Measurements from ENCODE around the gene PLXNB1.
"Not testable (repeated sequence)": the region's sequence is repeated elsewhere in the genome, so short reads cannot be mapped to it uniquely, and the experiment has no call there.

Gene PLXNB1

GRCh38 chr3:48403533-48404439, 26.1 kb downstream of the PLXNB1 start:
- DNase-seq: no peak

GRCh38 chr3:48402907-48403306, 27.0 kb downstream of the PLXNB1 start:
- no peak for DNase-seq

- DNase-seq: no peak
These were observed 27.6 kb downstream of the PLXNB1 start for GRCh38 chr3:48402281-48402732.

GRCh38 chr3:48401434-48401901, 28.4 kb downstream of the PLXNB1 start:
- not testable (repeated sequence) for DNase-seq

- peak; percentile 18 for DNase-seq
These were observed 29.0 kb downstream of the PLXNB1 start for GRCh38 chr3:48400824-48401433.

- no peak for DNase-seq
These were observed 30.3 kb downstream of the PLXNB1 start for GRCh38 chr3:48399387-48400172.

- no peak for DNase-seq
These were observed 31.0 kb downstream of the PLXNB1 start for GRCh38 chr3:48398701-48399386.

- DNase-seq: no peak
These were observed 31.9 kb downstream of the PLXNB1 start for GRCh38 chr3:48397767-48398681.

- DNase-seq: no peak
These were observed 34.2 kb downstream of the PLXNB1 start for GRCh38 chr3:48395714-48396113.

- no peak for DNase-seq
These were observed 35.5 kb downstream of the PLXNB1 start for GRCh38 chr3:48394391-48394790.

- no peak for DNase-seq
These were observed 40.9 kb downstream of the PLXNB1 start for GRCh38 chr3:48388966-48389365.

GRCh38 chr3:48387634-48388033, 42.3 kb downstream of the PLXNB1 start:
- DNase-seq: no peak

GRCh38 chr3:48372862-48373435, 56.9 kb downstream of the PLXNB1 start:
- DNase-seq: no peak

GRCh38 chr3:48372377-48372770, 57.5 kb downstream of the PLXNB1 start:
- DNase-seq: no peak

- no peak for DNase-seq
These were observed 58.1 kb downstream of the PLXNB1 start, which contains the start of gene FBXW12 for GRCh38 chr3:48371651-48372376. Gene FBXW12 (plus strand): TSS chr3:48372219. CDS start chr3:48372768, 549 bp downstream.

- DNase-seq: no peak
These were observed 59.6 kb downstream of the PLXNB1 start for GRCh38 chr3:48370333-48370713.

GRCh38 chr3:48369693-48370332, 60.1 kb downstream of the PLXNB1 start:
- no peak for DNase-seq

GRCh38 chr3:48367201-48367600, 62.7 kb downstream of the PLXNB1 start:
- DNase-seq: no peak

GRCh38 chr3:48364840-48365239, 65.0 kb downstream of the PLXNB1 start:
- DNase-seq: no peak

- no peak for DNase-seq
These were observed 68.0 kb downstream of the PLXNB1 start for GRCh38 chr3:48361928-48362327.
